K562 (cell line): ENCODE data around the gene CRIM1. TPM values are rescaled to one million over a fixed set of nuclear protein-coding genes. Genes with fewer than 3 reads are reported as not detected.

Experiments used
- KHSRP ChIP-seq: fragments of 450-650 bp; IDR thresholded peaks from 2 replicates; pipeline ENCODE4 v1.6.1; 2017
- SAFB2 ChIP-seq: fragments of 200-400 bp; formaldehyde crosslinking; IDR thresholded peaks from 2 replicates; pipeline ENCODE4 v1.6.1; 2018; ENCODE audit warnings: borderline replicate concordance, low read length, low read depth, moderate library complexity; ENCODE audit not compliant: severe bottlenecking
- SIN3A ChIP-seq, 2 experiments: fragments of 150-350 bp in 1 of 2; IDR thresholded peaks; 2 replicates each; pipeline ENCODE4 v1.6.1; 2011 to 2016; ENCODE audit warnings: borderline replicate concordance in 2 of 2, low read depth in 2 of 2, low read length in 2 of 2, mild to moderate bottlenecking in 2 of 2, moderate library complexity in 2 of 2; ENCODE audit not compliant: control insufficient read depth in 1 of 2
- ZBTB7A ChIP-seq: IDR thresholded peaks from 2 replicates; pipeline ENCODE4 v1.6.1; 2011; ENCODE audit warnings: low read depth, mild to moderate bottlenecking, low read length, moderate library complexity, borderline replicate concordance; ENCODE audit not compliant: control insufficient read depth
- ZNF707 ChIP-seq: fragments of 250-450 bp; sonication (Bioruptor Pico); conservative IDR thresholded peaks from 2 replicates; pipeline ENCODE4 v1.8.0; 2022; ENCODE audit warnings: inconsistent platforms, mild to moderate bottlenecking, moderate library complexity
- polyA plus RNA-seq, 8 experiments: library from polyadenylated mRNA; depleted of rRNA in 4 of 8; stranded (reverse) in 5 of 8; unstranded in 3 of 8; fragments of >200 nt; fragmentation: Nextera tagmentation in 2 of 8; fragmentation: Illumina TruSeq in 1 of 8; extraction: Ambion mirVana in 2 of 8; extraction: Trizol in 1 of 8; gene quantifications; 2 replicates each; pipeline versions ENCODE4 v1.2.1 to v1.2.3, GENCODE V29; 2011 to 2014; ENCODE audit warnings: inconsistent platforms in 1 of 8, missing spikeins in 1 of 8
- total RNA-seq, 7 experiments: library from RNA; depleted of rRNA in 6 of 7; stranded (reverse); fragments of >200 nt in 6 of 7; fragmentation: Illumina TruSeq in 2 of 7; extraction: Trizol in 2 of 7; gene quantifications; 2 replicates each; pipeline versions ENCODE4 v1.2.1 to v1.2.3, GENCODE V29; 2011 to 2021; ENCODE audit warnings: low replicate concordance in 1 of 7
- TF ChIP-seq, protein P1 (sequence below): fragments of 450-650 bp; IDR thresholded peaks from 2 replicates; pipeline ENCODE4 v1.6.1; 2016; ENCODE audit warnings: mild to moderate bottlenecking, moderate library complexity

CRIM1 gene
- total and polyA plus RNA-seq, 9 of the 15 experiments (the other 6 are each of a cell fraction or from before 2014, with no cell fraction given): 0.01 to 0.36 (median 0.06) TPM; not detected in 1

DNA sequence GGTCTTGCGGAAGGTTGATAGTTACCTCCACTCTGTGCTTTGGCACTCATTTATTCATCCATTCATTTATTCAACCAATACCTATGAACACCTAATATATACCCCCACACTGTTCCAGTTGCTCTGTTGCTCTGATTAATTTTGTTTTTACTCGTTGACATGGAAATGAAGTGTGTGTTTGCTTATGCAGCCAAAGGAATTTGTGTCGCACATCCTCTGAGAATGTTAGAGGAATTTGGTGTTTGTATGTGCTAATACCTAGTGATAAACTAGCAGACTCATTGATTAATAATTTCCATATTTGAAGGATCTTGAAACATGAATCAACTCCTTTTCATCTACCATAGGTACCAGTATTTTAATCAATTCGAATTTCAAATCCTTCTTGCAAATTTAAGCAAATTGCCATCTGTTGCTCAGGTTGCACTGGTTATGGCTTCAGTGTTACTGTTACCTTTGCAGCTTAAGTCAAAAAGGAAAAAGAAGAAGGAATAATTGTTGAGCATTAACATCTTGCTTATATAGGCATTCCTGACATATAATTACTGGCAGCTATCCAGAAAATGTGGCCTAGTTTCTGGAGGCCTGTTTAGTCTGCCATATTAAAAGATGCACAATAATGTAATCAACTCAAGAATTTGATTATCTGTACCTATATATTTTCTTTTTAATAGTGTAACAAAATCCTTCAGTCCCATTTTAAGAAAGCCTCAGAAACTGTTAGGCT lies 25.7 kb upstream of the CRIM1 start (continued):
- TF ChIP-seq, protein P1, sequence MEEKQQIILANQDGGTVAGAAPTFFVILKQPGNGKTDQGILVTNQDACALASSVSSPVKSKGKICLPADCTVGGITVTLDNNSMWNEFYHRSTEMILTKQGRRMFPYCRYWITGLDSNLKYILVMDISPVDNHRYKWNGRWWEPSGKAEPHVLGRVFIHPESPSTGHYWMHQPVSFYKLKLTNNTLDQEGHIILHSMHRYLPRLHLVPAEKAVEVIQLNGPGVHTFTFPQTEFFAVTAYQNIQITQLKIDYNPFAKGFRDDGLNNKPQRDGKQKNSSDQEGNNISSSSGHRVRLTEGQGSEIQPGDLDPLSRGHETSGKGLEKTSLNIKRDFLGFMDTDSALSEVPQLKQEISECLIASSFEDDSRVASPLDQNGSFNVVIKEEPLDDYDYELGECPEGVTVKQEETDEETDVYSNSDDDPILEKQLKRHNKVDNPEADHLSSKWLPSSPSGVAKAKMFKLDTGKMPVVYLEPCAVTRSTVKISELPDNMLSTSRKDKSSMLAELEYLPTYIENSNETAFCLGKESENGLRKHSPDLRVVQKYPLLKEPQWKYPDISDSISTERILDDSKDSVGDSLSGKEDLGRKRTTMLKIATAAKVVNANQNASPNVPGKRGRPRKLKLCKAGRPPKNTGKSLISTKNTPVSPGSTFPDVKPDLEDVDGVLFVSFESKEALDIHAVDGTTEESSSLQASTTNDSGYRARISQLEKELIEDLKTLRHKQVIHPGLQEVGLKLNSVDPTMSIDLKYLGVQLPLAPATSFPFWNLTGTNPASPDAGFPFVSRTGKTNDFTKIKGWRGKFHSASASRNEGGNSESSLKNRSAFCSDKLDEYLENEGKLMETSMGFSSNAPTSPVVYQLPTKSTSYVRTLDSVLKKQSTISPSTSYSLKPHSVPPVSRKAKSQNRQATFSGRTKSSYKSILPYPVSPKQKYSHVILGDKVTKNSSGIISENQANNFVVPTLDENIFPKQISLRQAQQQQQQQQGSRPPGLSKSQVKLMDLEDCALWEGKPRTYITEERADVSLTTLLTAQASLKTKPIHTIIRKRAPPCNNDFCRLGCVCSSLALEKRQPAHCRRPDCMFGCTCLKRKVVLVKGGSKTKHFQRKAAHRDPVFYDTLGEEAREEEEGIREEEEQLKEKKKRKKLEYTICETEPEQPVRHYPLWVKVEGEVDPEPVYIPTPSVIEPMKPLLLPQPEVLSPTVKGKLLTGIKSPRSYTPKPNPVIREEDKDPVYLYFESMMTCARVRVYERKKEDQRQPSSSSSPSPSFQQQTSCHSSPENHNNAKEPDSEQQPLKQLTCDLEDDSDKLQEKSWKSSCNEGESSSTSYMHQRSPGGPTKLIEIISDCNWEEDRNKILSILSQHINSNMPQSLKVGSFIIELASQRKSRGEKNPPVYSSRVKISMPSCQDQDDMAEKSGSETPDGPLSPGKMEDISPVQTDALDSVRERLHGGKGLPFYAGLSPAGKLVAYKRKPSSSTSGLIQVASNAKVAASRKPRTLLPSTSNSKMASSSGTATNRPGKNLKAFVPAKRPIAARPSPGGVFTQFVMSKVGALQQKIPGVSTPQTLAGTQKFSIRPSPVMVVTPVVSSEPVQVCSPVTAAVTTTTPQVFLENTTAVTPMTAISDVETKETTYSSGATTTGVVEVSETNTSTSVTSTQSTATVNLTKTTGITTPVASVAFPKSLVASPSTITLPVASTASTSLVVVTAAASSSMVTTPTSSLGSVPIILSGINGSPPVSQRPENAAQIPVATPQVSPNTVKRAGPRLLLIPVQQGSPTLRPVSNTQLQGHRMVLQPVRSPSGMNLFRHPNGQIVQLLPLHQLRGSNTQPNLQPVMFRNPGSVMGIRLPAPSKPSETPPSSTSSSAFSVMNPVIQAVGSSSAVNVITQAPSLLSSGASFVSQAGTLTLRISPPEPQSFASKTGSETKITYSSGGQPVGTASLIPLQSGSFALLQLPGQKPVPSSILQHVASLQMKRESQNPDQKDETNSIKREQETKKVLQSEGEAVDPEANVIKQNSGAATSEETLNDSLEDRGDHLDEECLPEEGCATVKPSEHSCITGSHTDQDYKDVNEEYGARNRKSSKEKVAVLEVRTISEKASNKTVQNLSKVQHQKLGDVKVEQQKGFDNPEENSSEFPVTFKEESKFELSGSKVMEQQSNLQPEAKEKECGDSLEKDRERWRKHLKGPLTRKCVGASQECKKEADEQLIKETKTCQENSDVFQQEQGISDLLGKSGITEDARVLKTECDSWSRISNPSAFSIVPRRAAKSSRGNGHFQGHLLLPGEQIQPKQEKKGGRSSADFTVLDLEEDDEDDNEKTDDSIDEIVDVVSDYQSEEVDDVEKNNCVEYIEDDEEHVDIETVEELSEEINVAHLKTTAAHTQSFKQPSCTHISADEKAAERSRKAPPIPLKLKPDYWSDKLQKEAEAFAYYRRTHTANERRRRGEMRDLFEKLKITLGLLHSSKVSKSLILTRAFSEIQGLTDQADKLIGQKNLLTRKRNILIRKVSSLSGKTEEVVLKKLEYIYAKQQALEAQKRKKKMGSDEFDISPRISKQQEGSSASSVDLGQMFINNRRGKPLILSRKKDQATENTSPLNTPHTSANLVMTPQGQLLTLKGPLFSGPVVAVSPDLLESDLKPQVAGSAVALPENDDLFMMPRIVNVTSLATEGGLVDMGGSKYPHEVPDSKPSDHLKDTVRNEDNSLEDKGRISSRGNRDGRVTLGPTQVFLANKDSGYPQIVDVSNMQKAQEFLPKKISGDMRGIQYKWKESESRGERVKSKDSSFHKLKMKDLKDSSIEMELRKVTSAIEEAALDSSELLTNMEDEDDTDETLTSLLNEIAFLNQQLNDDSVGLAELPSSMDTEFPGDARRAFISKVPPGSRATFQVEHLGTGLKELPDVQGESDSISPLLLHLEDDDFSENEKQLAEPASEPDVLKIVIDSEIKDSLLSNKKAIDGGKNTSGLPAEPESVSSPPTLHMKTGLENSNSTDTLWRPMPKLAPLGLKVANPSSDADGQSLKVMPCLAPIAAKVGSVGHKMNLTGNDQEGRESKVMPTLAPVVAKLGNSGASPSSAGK: no peak
- no peak for TF ChIP-seq SAFB2
- TF ChIP-seq ZBTB7A: no peak
- no peak for TF ChIP-seq ZNF707 (CRISPR knock-in tag)
- no peak for TF ChIP-seq KHSRP
- no peak for TF ChIP-seq SIN3A (IDR thresholded peaks at IDR 0.05; ENCODE audit: borderline replicate concordance in 2 of 2, control insufficient read depth in 1 of 2, low read depth in 2 of 2, low read length in 2 of 2)
